ENCODE results near the gene GGA2.

DNA sequence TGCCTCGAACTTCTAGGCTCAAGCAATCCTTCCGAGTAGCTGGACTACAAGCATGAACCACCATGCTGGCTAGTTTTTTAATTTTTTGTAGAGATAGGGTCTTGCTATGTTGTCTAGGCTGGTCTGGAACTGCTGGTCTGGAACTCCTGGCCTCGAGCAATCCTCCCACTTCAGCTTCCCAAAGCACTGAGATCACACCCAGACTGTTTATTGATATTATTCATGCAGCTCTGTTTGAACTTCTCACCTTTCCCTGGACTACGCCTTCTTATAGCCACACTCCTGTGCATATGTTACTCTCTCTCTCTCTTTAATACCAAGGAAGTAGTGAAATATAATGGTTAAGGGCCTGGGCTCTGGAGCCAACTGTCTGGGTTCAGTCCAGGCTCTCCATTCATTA lies 61.9 kb downstream of the GGA2 start:
- TF ChIP-seq, protein P1, sequence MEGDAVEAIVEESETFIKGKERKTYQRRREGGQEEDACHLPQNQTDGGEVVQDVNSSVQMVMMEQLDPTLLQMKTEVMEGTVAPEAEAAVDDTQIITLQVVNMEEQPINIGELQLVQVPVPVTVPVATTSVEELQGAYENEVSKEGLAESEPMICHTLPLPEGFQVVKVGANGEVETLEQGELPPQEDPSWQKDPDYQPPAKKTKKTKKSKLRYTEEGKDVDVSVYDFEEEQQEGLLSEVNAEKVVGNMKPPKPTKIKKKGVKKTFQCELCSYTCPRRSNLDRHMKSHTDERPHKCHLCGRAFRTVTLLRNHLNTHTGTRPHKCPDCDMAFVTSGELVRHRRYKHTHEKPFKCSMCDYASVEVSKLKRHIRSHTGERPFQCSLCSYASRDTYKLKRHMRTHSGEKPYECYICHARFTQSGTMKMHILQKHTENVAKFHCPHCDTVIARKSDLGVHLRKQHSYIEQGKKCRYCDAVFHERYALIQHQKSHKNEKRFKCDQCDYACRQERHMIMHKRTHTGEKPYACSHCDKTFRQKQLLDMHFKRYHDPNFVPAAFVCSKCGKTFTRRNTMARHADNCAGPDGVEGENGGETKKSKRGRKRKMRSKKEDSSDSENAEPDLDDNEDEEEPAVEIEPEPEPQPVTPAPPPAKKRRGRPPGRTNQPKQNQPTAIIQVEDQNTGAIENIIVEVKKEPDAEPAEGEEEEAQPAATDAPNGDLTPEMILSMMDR (IDR thresholded peaks at IDR 0.05): no peak
- no peak for TF ChIP-seq POLR2A (IDR thresholded peaks at IDR 0.05)
